H1 (cell line): ENCODE results near the gene NCL. TPM values are rescaled to one million over a fixed set of nuclear protein-coding genes. Genes with fewer than 3 reads are reported as not detected.

Source experiments
- CTCF ChIA-PET: fragments of 300-600 bp; sonication (Branson Sonifier 250); formaldehyde crosslinking; loops from one replicate; lab custom pipeline; 2021; ENCODE audit not compliant: partially characterized antibody; lab: Charles Lee
- POLR2A ChIA-PET: fragments of 300-600 bp; sonication (Branson Sonifier 250); formaldehyde crosslinking; loops from one replicate; lab custom pipeline; 2021; ENCODE audit warnings: inconsistent platforms; ENCODE audit not compliant: partially characterized antibody; lab: Charles Lee
- DNase-seq, 2 experiments: peaks; one replicate each; pipeline versions ENCODE4 v3.0.0 to v3.0.0-alpha.2; 2010 to 2022; ENCODE audit warnings: low spot score in 2 of 2, low read depth in 1 of 2, mixed read lengths in 1 of 2
- FAIRE-seq: peaks from 2 replicates; lab custom pipeline; 2011; peaks lifted over from hg19 to GRCh38; lab: Jason Lieb, UNC
- H2AFZ ChIP-seq: 2 replicates; pipeline ENCODE4 v1.8.1; 2012; ENCODE audit warnings: low read length, inconsistent platforms
- H2AK5ac ChIP-seq: 2 replicates; pipeline ENCODE4 v1.6.1; 2013; ENCODE audit warnings: low read depth, low read length
- H2BK120ac ChIP-seq: replicated peaks from 2 replicates; pipeline ENCODE3; 2013; ENCODE audit warnings: low read depth, low read length, inconsistent platforms
- H2BK12ac ChIP-seq: 2 replicates; pipeline ENCODE4 v1.6.1; 2013; ENCODE audit warnings: low read depth, low read length
- H2BK15ac ChIP-seq: 2 replicates; pipeline ENCODE4 v1.6.1; 2013; ENCODE audit warnings: low read length
- H2BK20ac ChIP-seq: 2 replicates; pipeline ENCODE4 v1.6.1; 2013; ENCODE audit warnings: low read length
- H2BK5ac ChIP-seq: 2 replicates; pipeline ENCODE4 v1.6.1; 2013; ENCODE audit warnings: low read depth, low read length
- H3K14ac ChIP-seq: 2 replicates; pipeline ENCODE4 v1.6.1; 2013; ENCODE audit warnings: inconsistent platforms; ENCODE audit not compliant: insufficient read length
- H3K18ac ChIP-seq: 2 replicates; pipeline ENCODE4 v1.6.1; 2013; ENCODE audit warnings: low read length; ENCODE audit errors: extremely low read depth
- H3K23ac ChIP-seq: 2 replicates; pipeline ENCODE4 v1.6.1; 2013; ENCODE audit warnings: inconsistent platforms; ENCODE audit not compliant: insufficient read length
- H3K23me2 ChIP-seq: 2 replicates; pipeline ENCODE4 v1.6.1; 2013; ENCODE audit warnings: low read depth, low read length
- H3K27ac ChIP-seq: 2 replicates; pipeline ENCODE4 v1.6.1; 2011; ENCODE audit warnings: low read depth, low read length, inconsistent platforms
- H3K27me3 ChIP-seq, 4 experiments: replicated peaks in 1 of 4; 1 replicate in 1 of 4; 2 replicates in 3 of 4; pipeline versions ENCODE4 v1.6.1 to v1.8.1; 2011 to 2013; ENCODE audit warnings: low read length in 3 of 4, mild to moderate bottlenecking in 3 of 4, inconsistent platforms in 2 of 4, mixed read lengths in 2 of 4, moderate library complexity in 1 of 4; ENCODE audit not compliant: control insufficient read depth in 3 of 4, insufficient read depth in 3 of 4; ENCODE audit errors: extremely low read depth in 1 of 4
- H3K36me3 ChIP-seq, 4 experiments: 2 replicates each; pipeline versions ENCODE4 v1.6.1 to v1.8.1; 2011 to 2013; ENCODE audit warnings: mild to moderate bottlenecking in 4 of 4, low read length in 3 of 4, moderate library complexity in 2 of 4, control low read depth in 1 of 4, inconsistent platforms in 1 of 4; ENCODE audit not compliant: insufficient read depth in 4 of 4, control insufficient read depth in 2 of 4
- H3K4ac ChIP-seq: replicated peaks from 2 replicates; pipeline ENCODE3; 2013; ENCODE audit warnings: low read length, low read depth, mixed read lengths, inconsistent platforms; ENCODE audit not compliant: insufficient read length
- H3K4me1 ChIP-seq, 4 experiments: replicated peaks in 1 of 4; 1 replicate in 1 of 4; 2 replicates in 3 of 4; pipeline versions ENCODE4 v1.6.1 to v1.8.1; 2011 to 2013; ENCODE audit warnings: low read length in 3 of 4, inconsistent platforms in 2 of 4, mixed read lengths in 1 of 4; ENCODE audit not compliant: insufficient read depth in 4 of 4, control insufficient read depth in 3 of 4
- H3K4me2 ChIP-seq, 2 experiments: 2 replicates each; pipeline versions ENCODE4 v1.6.1 to v1.8.1; 2011 to 2013; ENCODE audit warnings: low read depth in 2 of 2, low read length in 2 of 2, control low read depth in 1 of 2, inconsistent platforms in 1 of 2, mild to moderate bottlenecking in 1 of 2; ENCODE audit not compliant: insufficient read depth in 1 of 2
- H3K4me3 ChIP-seq, 4 experiments: fragments of 200-600, 300-600 bp in 1 of 4; sonication (generic), shearing (Covaris generic), sonication (Bioruptor Twin) in 1 of 4; 2 replicates each; pipeline versions ENCODE4 v1.5.1 to v1.8.1; 2011 to 2016; ENCODE audit warnings: low read length in 4 of 4, low read depth in 3 of 4, control low read depth in 2 of 4, inconsistent platforms in 2 of 4, mild to moderate bottlenecking in 2 of 4, mixed read lengths in 1 of 4, moderate library complexity in 1 of 4; ENCODE audit not compliant: insufficient read depth in 2 of 4; ENCODE audit errors: extremely low read depth in 1 of 4
- H3K56ac ChIP-seq: replicated peaks from 2 replicates; pipeline ENCODE3; 2013; ENCODE audit warnings: low read depth, mild to moderate bottlenecking, mixed read lengths, low read length, inconsistent platforms; ENCODE audit not compliant: insufficient read length
- H3K79me1 ChIP-seq: 2 replicates; pipeline ENCODE4 v1.6.1; 2013; ENCODE audit warnings: low read depth, low read length, control low read depth
- H3K79me2 ChIP-seq, 2 experiments: 2 replicates each; pipeline versions ENCODE4 v1.6.1 to v1.8.1; 2012 to 2013; ENCODE audit warnings: low read length in 2 of 2, mild to moderate bottlenecking in 2 of 2, inconsistent platforms in 1 of 2; ENCODE audit not compliant: insufficient read depth in 2 of 2, control insufficient read depth in 1 of 2
- H3K9ac ChIP-seq, 4 experiments: replicated peaks in 1 of 4; 1 replicate in 1 of 4; 2 replicates in 3 of 4; pipeline versions ENCODE4 v1.6.1 to v1.8.1; 2011 to 2013; ENCODE audit warnings: low read depth in 3 of 4, low read length in 3 of 4, control low read depth in 2 of 4, mild to moderate bottlenecking in 2 of 4, moderate library complexity in 2 of 4, inconsistent platforms in 1 of 4; ENCODE audit errors: extremely low read depth in 1 of 4
- H3K9me3 ChIP-seq, 2 experiments: 2 replicates each; pipeline versions ENCODE4 v1.6.1 to v1.8.1; 2012 to 2013; ENCODE audit warnings: mild to moderate bottlenecking in 2 of 2, moderate library complexity in 2 of 2, control low read depth in 1 of 2, inconsistent platforms in 1 of 2, low read depth in 1 of 2, low read length in 1 of 2, mixed read lengths in 1 of 2; ENCODE audit not compliant: insufficient read depth in 2 of 2
- H4K20me1 ChIP-seq, 2 experiments: replicated peaks in 1 of 2; 2 replicates each; pipeline versions ENCODE3 to v1.8.1; 2011 to 2013; ENCODE audit warnings: inconsistent platforms in 2 of 2, low read length in 2 of 2, mild to moderate bottlenecking in 1 of 2; ENCODE audit not compliant: insufficient read depth in 2 of 2, control insufficient read depth in 1 of 2
- H4K5ac ChIP-seq: 2 replicates; pipeline ENCODE4 v1.6.1; 2013; ENCODE audit warnings: low read length, low read depth, mixed read lengths, inconsistent platforms; ENCODE audit not compliant: insufficient read length
- H4K8ac ChIP-seq: 2 replicates; pipeline ENCODE4 v1.8.0; 2013; ENCODE audit warnings: mild to moderate bottlenecking, moderate library complexity, low read length, inconsistent platforms; ENCODE audit not compliant: insufficient read depth; ENCODE audit errors: extremely low read depth
- H4K91ac ChIP-seq: replicated peaks from 2 replicates; pipeline ENCODE3; 2013; ENCODE audit warnings: low read length, mixed read lengths, inconsistent platforms; ENCODE audit not compliant: insufficient read length
- BRCA1 ChIP-seq: IDR thresholded peaks from 2 replicates; pipeline ENCODE4 v1.6.1; 2012; ENCODE audit warnings: low read depth, low read length, improper control_type of control experiment
- JUND ChIP-seq: IDR thresholded peaks from 2 replicates; pipeline ENCODE4 v1.6.1; 2011; ENCODE audit warnings: mild to moderate bottlenecking, improper control_type of control experiment, low read length
- NANOG ChIP-seq: IDR thresholded peaks from 2 replicates; pipeline ENCODE4 v1.6.1; 2011; ENCODE audit warnings: low read length, low read depth, mild to moderate bottlenecking, inconsistent platforms; ENCODE audit not compliant: insufficient read depth, poor library complexity, severe bottlenecking
- NRF1 ChIP-seq: IDR thresholded peaks from 2 replicates; pipeline ENCODE4 v1.6.1; 2011; ENCODE audit warnings: mild to moderate bottlenecking, low read depth, low read length, improper control_type of control experiment
- POLR2A ChIP-seq, 2 experiments: IDR thresholded peaks; 1 replicate in 1 of 2; 2 replicates in 1 of 2; pipeline ENCODE4 v1.6.1; 2011; ENCODE audit warnings: low read depth in 2 of 2, low read length in 2 of 2, mild to moderate bottlenecking in 2 of 2; ENCODE audit errors: control extremely low read depth in 1 of 2
- SIN3A ChIP-seq, 2 experiments: IDR thresholded peaks in 1 of 2; conservative IDR thresholded peaks in 1 of 2; 2 replicates each; pipeline ENCODE4 v1.6.1; 2011 to 2012; ENCODE audit warnings: low read length in 2 of 2, improper control_type of control experiment in 1 of 2, low read depth in 1 of 2, mild to moderate bottlenecking in 1 of 2
- SIX5 ChIP-seq: IDR thresholded peaks from 2 replicates; pipeline ENCODE4 v1.6.1; 2011; ENCODE audit warnings: mild to moderate bottlenecking, low read depth, low read length
- TAF1 ChIP-seq: IDR thresholded peaks from 2 replicates; pipeline ENCODE4 v1.6.1; 2011; ENCODE audit warnings: mild to moderate bottlenecking, low read depth, low read length
- WGBS, 2 experiments: shearing (Covaris generic) in 1 of 2; methylation state at CpG; one replicate each; pipeline versions ENCODE4 v1.1.6 to v1.1.7; 2013 to 2015; ENCODE audit warnings: low lambda C conversion rate in 2 of 2, mixed read lengths in 2 of 2, inconsistent platforms in 1 of 2, low coverage in 1 of 2, missing lambda C conversion rate in 1 of 2; ENCODE audit not compliant: insufficient replicate concordance in 2 of 2, insufficient coverage in 1 of 2, insufficient read length in 1 of 2; ENCODE audit errors: extremely low coverage in 1 of 2, missing lambda C conversion rate in 1 of 2; 5-methylcytosine and 5-hydroxymethylcytosine counted together
- polyA plus RNA-seq, 7 experiments: library from polyadenylated mRNA; depleted of rRNA in 3 of 7; stranded (reverse) in 5 of 7; unstranded in 2 of 7; fragments of >200 nt in 5 of 7; fragments of 200-250 nt in 2 of 7; gene quantifications; 1 replicate in 5 of 7; 2 replicates in 1 of 7; 4 replicates in 1 of 7; pipeline versions ENCODE4 v1.2.1 to v1.2.3, GENCODE V29; 2011 to 2013; ENCODE audit warnings: missing spikeins in 2 of 7, mixed read lengths in 2 of 7
- total RNA-seq: library from RNA; stranded (reverse); fragmentation: NEBNext Ultra II Directional; extraction: Animal tissue kit (Norgen Biotek cat#: 25700); gene quantifications from 2 replicates; pipeline ENCODE4 v1.2.1, GENCODE V29; 2021

The NCL gene
- total and polyA plus RNA-seq, 2 of the 8 experiments (the other 6 are each of a cell fraction or from before 2014, with no cell fraction given), result 61.2 to 1,478 TPM

- H3K56ac ChIP-seq, result no peak overlapping the region
- H4K20me1 ChIP-seq, result no peaks in the 10 kb centered on the region
- no peak overlapping the region for H4K5ac ChIP-seq
- no peak overlapping the region for H2AK5ac ChIP-seq
- H2BK5ac ChIP-seq, result no peak overlapping the region
- no peak overlapping the region for H2AFZ ChIP-seq
- no peak overlapping the region for H3K18ac ChIP-seq
- no peaks in the 10 kb centered on the region for H3K9me3 ChIP-seq
- H3K23ac ChIP-seq, result no peak overlapping the region
- H3K9ac ChIP-seq, result no peak overlapping the region
- H3K4ac ChIP-seq, result no peak overlapping the region
- H2BK120ac ChIP-seq, result no peak overlapping the region
- no peak overlapping the region for H2BK15ac ChIP-seq
- no peak overlapping the region for H4K8ac ChIP-seq
- WGBS, 2 experiments, result 88% methylated on average over 9 of the region's 9 CpGs; no CpG with 5 or more reads in 1 of the 2 experiments
- CTCF ChIA-PET, result interaction anchor here (0.7 to 8.0 kb wide), 5 partner anchors 8 to 213 kb away, joined by 3 to 94 read pairs (median 6); partner anchors contain the start of gene NCL
- POLR2A ChIA-PET, result interaction anchor here (0.7 to 18.4 kb wide), 5 partner anchors 16 to 118 kb away, joined by 4 to 364 read pairs (median 6); partner anchors contain the start of gene NCL
- no peaks in the 10 kb centered on the region for H3K27me3 ChIP-seq
- FAIRE-seq, result no peak
- H3K14ac ChIP-seq, result no peak overlapping the region
- DNase-seq, result no peak
- no peak overlapping the region for H3K4me3 ChIP-seq
- no peak overlapping the region for H2BK12ac ChIP-seq
- peaks cover 0 to 2% (median 0%) of the 10 kb centered on the region in 4 experiments; a peak in 1 of 7 replicates for H3K4me1 ChIP-seq
- H3K36me3 ChIP-seq, result no peaks in the 10 kb centered on the region; a peak in 1 of 8 replicates
- H3K23me2 ChIP-seq, result no peaks in the 10 kb centered on the region
- H3K4me2 ChIP-seq, result no peak overlapping the region
- no peak overlapping the region for H4K91ac ChIP-seq
- H3K79me1 ChIP-seq, result no peaks in the 10 kb centered on the region
- H3K27ac ChIP-seq, result no peak overlapping the region
- no peak overlapping the region for H2BK20ac ChIP-seq
- no peaks in the 10 kb centered on the region for H3K79me2 ChIP-seq
- no peak for TF ChIP-seq POLR2A (IDR thresholded peaks at IDR 0.05; ENCODE audit: control extremely low read depth in 1 of 2, low read depth in 2 of 2, low read length in 2 of 2)
- no peak for TF ChIP-seq BRCA1
- no peak for TF ChIP-seq SIN3A (conservative IDR thresholded peaks at IDR 0.05 in 1 of 2, IDR thresholded peaks at IDR 0.05 in 1 of 2; ENCODE audit: low read depth in 1 of 2, low read length in 2 of 2)
- TF ChIP-seq NRF1, result no peak
- TF ChIP-seq SIX5, result no peak
- no peak for TF ChIP-seq NANOG
- TF ChIP-seq TAF1, result no peak
- TF ChIP-seq JUND, result no peak
Measured at GRCh38 chr2:231479455-231479854, 15.2 kb upstream of the NCL start.
